ENCODE data around the gene KCNJ5.
A peak's percentile ranks its signal among the peaks of the same experiment; 100 is the strongest.

Gene KCNJ5

GRCh38 chr11:128904656-128905344 is 13.6 kb downstream of the KCNJ5 start:
- Histone ChIP-seq H3K4me2 (ENCODE audit: low read length) (peak overlapping the region; percentile 59), H3K4me1 (no peaks in the 10 kb centered on the region), H3K79me2 (no peaks in the 10 kb centered on the region), H3K27me3 (ENCODE audit: control insufficient read depth, insufficient read depth, low read length) (no peaks in the 10 kb centered on the region), H3K36me3 (ENCODE audit: control insufficient read depth, insufficient read depth, low read length) (no peaks in the 10 kb centered on the region), H3K27ac (no peak overlapping the region), H3K9ac (no peak overlapping the region), H2AFZ (peak overlapping the region; percentile 74), H3K9me3 (ENCODE audit: control insufficient read depth, low read length) (no peaks in the 10 kb centered on the region), H3K4me3 (ENCODE audit: low read depth, low read length) (peak overlapping the region; percentile 37)
- no peak for TF ChIP-seq CTCF (IDR thresholded peaks at IDR 0.05)

- H3K9ac ChIP-seq, result no peak overlapping the region
- no peak overlapping the region for H3K27ac ChIP-seq
- H3K4me3 ChIP-seq (ENCODE audit: low read depth, low read length), result peak overlapping the region; percentile 37
- H2AFZ ChIP-seq, result peak overlapping the region; percentile 74
- TF ChIP-seq CTCF (IDR thresholded peaks at IDR 0.05), result no peak
- H3K4me1 ChIP-seq, result no peaks in the 10 kb centered on the region
- H3K9me3 ChIP-seq (ENCODE audit: control insufficient read depth, low read length), result no peaks in the 10 kb centered on the region
- no peaks in the 10 kb centered on the region for H3K36me3 ChIP-seq (ENCODE audit: control insufficient read depth, insufficient read depth, low read length)
- H3K4me2 ChIP-seq (ENCODE audit: low read length), result peak overlapping the region; percentile 59
- H3K79me2 ChIP-seq, result no peaks in the 10 kb centered on the region
- H3K27me3 ChIP-seq (ENCODE audit: control insufficient read depth, insufficient read depth, low read length), result no peaks in the 10 kb centered on the region
These were observed 14.4 kb downstream of the KCNJ5 start for GRCh38 chr11:128905345-128906184.

- no peaks in the 10 kb centered on the region for H3K27me3 ChIP-seq (ENCODE audit: control insufficient read depth, insufficient read depth, low read length)
These were observed 15.3 kb downstream of the KCNJ5 start for GRCh38 chr11:128906185-128907050.

GRCh38 chr11:128907585-128907984 is 16.4 kb downstream of the KCNJ5 start:
- H3K79me2 ChIP-seq, result no peaks in the 10 kb centered on the region
- H3K4me3 ChIP-seq (ENCODE audit: low read depth, low read length), result no peak overlapping the region
- no peak overlapping the region for H3K4me2 ChIP-seq (ENCODE audit: low read length)
- H3K9ac ChIP-seq, result no peak overlapping the region
- H3K27ac ChIP-seq, result no peak overlapping the region
- H3K4me1 ChIP-seq, result no peaks in the 10 kb centered on the region
- H3K27me3 ChIP-seq (ENCODE audit: control insufficient read depth, insufficient read depth, low read length), result no peaks in the 10 kb centered on the region
- TF ChIP-seq CTCF (IDR thresholded peaks at IDR 0.05), result no peak
- H3K36me3 ChIP-seq (ENCODE audit: control insufficient read depth, insufficient read depth, low read length), result no peaks in the 10 kb centered on the region
- no peak overlapping the region for H2AFZ ChIP-seq
- no peaks in the 10 kb centered on the region for H3K9me3 ChIP-seq (ENCODE audit: control insufficient read depth, low read length)

More at GRCh38 chr11:128906185-128907050, 15.3 kb downstream of the KCNJ5 start:
- TF ChIP-seq CTCF (IDR thresholded peaks at IDR 0.05), result no peak
- Histone ChIP-seq H3K9me3 (ENCODE audit: control insufficient read depth, low read length) (no peaks in the 10 kb centered on the region), H2AFZ (no peak overlapping the region), H3K9ac (no peak overlapping the region), H3K27ac (no peak overlapping the region), H3K4me3 (ENCODE audit: low read depth, low read length) (no peak overlapping the region), H3K36me3 (ENCODE audit: control insufficient read depth, insufficient read depth, low read length) (no peaks in the 10 kb centered on the region), H3K79me2 (no peaks in the 10 kb centered on the region), H3K4me2 (ENCODE audit: low read length) (peak overlapping the region; percentile 47), H3K4me1 (no peaks in the 10 kb centered on the region)
